Measurements from ENCODE around the gene DMRT2. TPM values are rescaled to one million over a fixed set of nuclear protein-coding genes. Genes with fewer than 3 reads are reported as not detected.

DMRT2 gene
- not detected in 2 replicates for total RNA-seq

- DNase-seq (ENCODE audit: extremely low read depth, low read depth, low spot score): peak; percentile 14
These were observed at the start of gene DMRT2 for GRCh38 chr9:1050125-1050895. TSS of gene DMRT2 (plus strand) at chr9:1050357. CDS start at chr9:1051614, 1,257 bp downstream.

- DNase-seq (ENCODE audit: extremely low read depth, low read depth, low spot score): no peak
These were observed 48.3 kb upstream of the DMRT2 start for GRCh38 chr9:1001838-1002237.

GRCh38 chr9:1002678-1003077, 47.5 kb upstream of the DMRT2 start:
- no peak for DNase-seq (ENCODE audit: extremely low read depth, low read depth, low spot score)

GRCh38 chr9:1005043-1005667, 45.0 kb upstream of the DMRT2 start:
- DNase-seq (ENCODE audit: extremely low read depth, low read depth, low spot score): no peak

- DNase-seq (ENCODE audit: extremely low read depth, low read depth, low spot score): no peak
These were observed 42.8 kb upstream of the DMRT2 start for GRCh38 chr9:1007312-1007711.

- no peak for DNase-seq (ENCODE audit: extremely low read depth, low read depth, low spot score)
These were observed 41.9 kb upstream of the DMRT2 start for GRCh38 chr9:1008216-1008615.

- peak; percentile 41 for DNase-seq (ENCODE audit: extremely low read depth, low read depth, low spot score)
These were observed 41.0 kb upstream of the DMRT2 start for GRCh38 chr9:1009101-1009707.

GRCh38 chr9:1013021-1013420, 37.1 kb upstream of the DMRT2 start:
- no peak for DNase-seq (ENCODE audit: extremely low read depth, low read depth, low spot score)

GRCh38 chr9:1014225-1014624, 35.9 kb upstream of the DMRT2 start:
- DNase-seq (ENCODE audit: extremely low read depth, low read depth, low spot score): no peak

GRCh38 chr9:1014640-1015039, 35.5 kb upstream of the DMRT2 start:
- no peak for DNase-seq (ENCODE audit: extremely low read depth, low read depth, low spot score)

- DNase-seq (ENCODE audit: extremely low read depth, low read depth, low spot score): no peak
These were observed 32.0 kb upstream of the DMRT2 start for GRCh38 chr9:1018121-1018520.

GRCh38 chr9:1024112-1024511, 26.0 kb upstream of the DMRT2 start:
- DNase-seq (ENCODE audit: extremely low read depth, low read depth, low spot score): no peak

- DNase-seq (ENCODE audit: extremely low read depth, low read depth, low spot score): no peak
These were observed 25.0 kb upstream of the DMRT2 start for GRCh38 chr9:1025131-1025530.

GRCh38 chr9:1026219-1026618, 23.9 kb upstream of the DMRT2 start:
- no peak for DNase-seq (ENCODE audit: extremely low read depth, low read depth, low spot score)

GRCh38 chr9:1028501-1029190, 21.5 kb upstream of the DMRT2 start:
- no peak for DNase-seq (ENCODE audit: extremely low read depth, low read depth, low spot score)

- DNase-seq (ENCODE audit: extremely low read depth, low read depth, low spot score): no peak
These were observed 18.1 kb upstream of the DMRT2 start for GRCh38 chr9:1031951-1032601.

- no peak for DNase-seq (ENCODE audit: extremely low read depth, low read depth, low spot score)
These were observed 15.9 kb upstream of the DMRT2 start for GRCh38 chr9:1034271-1034670.

- DNase-seq (ENCODE audit: extremely low read depth, low read depth, low spot score): no peak
These were observed 10.6 kb upstream of the DMRT2 start for GRCh38 chr9:1039589-1039988.

GRCh38 chr9:1042466-1042865, 7.7 kb upstream of the DMRT2 start:
- DNase-seq (ENCODE audit: extremely low read depth, low read depth, low spot score): no peak

- no peak for DNase-seq (ENCODE audit: extremely low read depth, low read depth, low spot score)
These were observed 5.5 kb upstream of the DMRT2 start for GRCh38 chr9:1044643-1045042.
